HEK293T (cell line): ENCODE data around the gene MLLT3.

Experiments used
- HDGF ChIP-seq: fragments of 450-650 bp; IDR thresholded peaks from 2 replicates; pipeline ENCODE4 v1.6.1; 2017; ENCODE audit warnings: antibody characterized with exemption, borderline replicate concordance
- SP1 ChIP-seq: fragments of 450-650 bp; IDR thresholded peaks from 2 replicates; pipeline ENCODE4 v1.6.1; 2017
- SUZ12 ChIP-seq: fragments of 450-650 bp; IDR thresholded peaks from 2 replicates; pipeline ENCODE4 v1.6.1; 2016; ENCODE audit warnings: mild to moderate bottlenecking
- TARDBP ChIP-seq: fragments of 450-650 bp; IDR thresholded peaks from 2 replicates; pipeline ENCODE4 v1.6.1; 2016
- ZNF384 ChIP-seq: fragments of 450-650 bp; IDR thresholded peaks from 2 replicates; pipeline ENCODE4 v1.6.1; 2016

- TF ChIP-seq SUZ12 (no peak), TARDBP (no peak), ZNF384 (no peak), SP1 (no peak), HDGF (no peak)
Measured at GRCh38 chr9:20496328-20496727, 126.0 kb downstream of the MLLT3 start.
